Mammary epithelial cell (primary cell): ENCODE results near the gene CARD19.

Experiments
- EZH2 ChIP-seq: IDR thresholded peaks from 2 replicates; pipeline ENCODE4 v1.6.1; 2012; ENCODE audit warnings: low read length, inconsistent platforms, borderline replicate concordance
- TF ChIP-seq, protein P1 (sequence below), 2 donors: IDR thresholded peaks in 1 of 2; conservative IDR thresholded peaks in 1 of 2; 2 replicates each; pipeline ENCODE4 v1.5.1; 2011 to 2012; ENCODE audit warnings: inconsistent platforms in 2 of 2, low read length in 2 of 2, mild to moderate bottlenecking in 2 of 2, control low read depth in 1 of 2, low read depth in 1 of 2; ENCODE audit not compliant: insufficient read depth in 1 of 2; ENCODE audit errors: extremely low read depth in 1 of 2

DNA sequence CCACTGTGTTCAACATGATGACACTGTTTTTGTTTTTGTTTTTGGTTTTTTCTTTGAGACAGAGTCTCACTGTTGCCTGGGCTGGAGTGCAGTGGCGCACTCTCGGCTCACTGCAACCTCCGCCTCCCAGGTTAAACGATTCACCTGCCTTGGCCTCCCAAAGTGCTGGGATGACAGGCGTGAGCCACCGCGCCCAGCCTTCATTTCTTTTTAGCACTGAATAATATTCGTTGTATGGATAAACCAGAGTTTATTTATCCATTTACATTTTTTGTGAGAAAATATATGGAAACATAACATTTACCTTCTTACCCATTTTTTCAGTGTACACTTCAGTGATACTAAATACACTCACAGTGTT is 4.2 kb downstream of the CARD19 start:
- TF ChIP-seq, protein P1, sequence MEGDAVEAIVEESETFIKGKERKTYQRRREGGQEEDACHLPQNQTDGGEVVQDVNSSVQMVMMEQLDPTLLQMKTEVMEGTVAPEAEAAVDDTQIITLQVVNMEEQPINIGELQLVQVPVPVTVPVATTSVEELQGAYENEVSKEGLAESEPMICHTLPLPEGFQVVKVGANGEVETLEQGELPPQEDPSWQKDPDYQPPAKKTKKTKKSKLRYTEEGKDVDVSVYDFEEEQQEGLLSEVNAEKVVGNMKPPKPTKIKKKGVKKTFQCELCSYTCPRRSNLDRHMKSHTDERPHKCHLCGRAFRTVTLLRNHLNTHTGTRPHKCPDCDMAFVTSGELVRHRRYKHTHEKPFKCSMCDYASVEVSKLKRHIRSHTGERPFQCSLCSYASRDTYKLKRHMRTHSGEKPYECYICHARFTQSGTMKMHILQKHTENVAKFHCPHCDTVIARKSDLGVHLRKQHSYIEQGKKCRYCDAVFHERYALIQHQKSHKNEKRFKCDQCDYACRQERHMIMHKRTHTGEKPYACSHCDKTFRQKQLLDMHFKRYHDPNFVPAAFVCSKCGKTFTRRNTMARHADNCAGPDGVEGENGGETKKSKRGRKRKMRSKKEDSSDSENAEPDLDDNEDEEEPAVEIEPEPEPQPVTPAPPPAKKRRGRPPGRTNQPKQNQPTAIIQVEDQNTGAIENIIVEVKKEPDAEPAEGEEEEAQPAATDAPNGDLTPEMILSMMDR (conservative IDR thresholded peaks at IDR 0.05 in 1 of 2, IDR thresholded peaks at IDR 0.05 in 1 of 2; ENCODE audit: extremely low read depth in 1 of 2, insufficient read depth in 1 of 2, low read depth in 1 of 2, low read length in 2 of 2), result no peak
- TF ChIP-seq EZH2, result no peak
